ENCODE measurements around the gene ADPRHL1. TPM values are rescaled to one million over a fixed set of nuclear protein-coding genes. Genes with fewer than 3 reads are reported as not detected.

Gene ADPRHL1
- total RNA-seq, 1 experiment from 2014 or later: 1.5 TPM

DNA sequence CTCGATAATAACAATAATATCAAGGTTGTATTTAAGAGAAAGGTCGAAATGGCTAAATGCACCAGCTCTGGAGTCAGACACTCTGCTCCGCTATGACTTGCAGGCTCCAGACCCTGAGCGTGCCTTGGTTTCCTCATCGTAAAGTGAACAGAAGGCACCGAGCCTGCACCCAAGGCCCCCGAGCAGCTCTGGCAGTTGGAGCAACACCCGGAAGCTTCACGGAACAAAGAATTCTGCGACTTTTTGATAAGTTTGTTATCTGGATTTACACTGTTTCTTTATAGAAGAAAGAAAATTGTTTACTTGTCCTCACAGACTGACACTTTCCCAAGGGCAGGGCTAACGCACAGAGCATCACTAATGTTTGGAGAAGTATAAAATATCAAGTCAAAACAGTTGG, 93.7 kb downstream of the ADPRHL1 start:
- H3K27me3 Mint-ChIP-seq (ENCODE audit: low read depth): no peaks in the 10 kb centered on the region
- H3K9me3 Mint-ChIP-seq: no peaks in the 10 kb centered on the region
- no peak for ATAC-seq
- TF ChIP-seq, protein P1, sequence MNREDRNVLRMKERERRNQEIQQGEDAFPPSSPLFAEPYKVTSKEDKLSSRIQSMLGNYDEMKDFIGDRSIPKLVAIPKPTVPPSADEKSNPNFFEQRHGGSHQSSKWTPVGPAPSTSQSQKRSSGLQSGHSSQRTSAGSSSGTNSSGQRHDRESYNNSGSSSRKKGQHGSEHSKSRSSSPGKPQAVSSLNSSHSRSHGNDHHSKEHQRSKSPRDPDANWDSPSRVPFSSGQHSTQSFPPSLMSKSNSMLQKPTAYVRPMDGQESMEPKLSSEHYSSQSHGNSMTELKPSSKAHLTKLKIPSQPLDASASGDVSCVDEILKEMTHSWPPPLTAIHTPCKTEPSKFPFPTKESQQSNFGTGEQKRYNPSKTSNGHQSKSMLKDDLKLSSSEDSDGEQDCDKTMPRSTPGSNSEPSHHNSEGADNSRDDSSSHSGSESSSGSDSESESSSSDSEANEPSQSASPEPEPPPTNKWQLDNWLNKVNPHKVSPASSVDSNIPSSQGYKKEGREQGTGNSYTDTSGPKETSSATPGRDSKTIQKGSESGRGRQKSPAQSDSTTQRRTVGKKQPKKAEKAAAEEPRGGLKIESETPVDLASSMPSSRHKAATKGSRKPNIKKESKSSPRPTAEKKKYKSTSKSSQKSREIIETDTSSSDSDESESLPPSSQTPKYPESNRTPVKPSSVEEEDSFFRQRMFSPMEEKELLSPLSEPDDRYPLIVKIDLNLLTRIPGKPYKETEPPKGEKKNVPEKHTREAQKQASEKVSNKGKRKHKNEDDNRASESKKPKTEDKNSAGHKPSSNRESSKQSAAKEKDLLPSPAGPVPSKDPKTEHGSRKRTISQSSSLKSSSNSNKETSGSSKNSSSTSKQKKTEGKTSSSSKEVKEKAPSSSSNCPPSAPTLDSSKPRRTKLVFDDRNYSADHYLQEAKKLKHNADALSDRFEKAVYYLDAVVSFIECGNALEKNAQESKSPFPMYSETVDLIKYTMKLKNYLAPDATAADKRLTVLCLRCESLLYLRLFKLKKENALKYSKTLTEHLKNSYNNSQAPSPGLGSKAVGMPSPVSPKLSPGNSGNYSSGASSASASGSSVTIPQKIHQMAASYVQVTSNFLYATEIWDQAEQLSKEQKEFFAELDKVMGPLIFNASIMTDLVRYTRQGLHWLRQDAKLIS (CRISPR knock-in tag; IDR thresholded peaks at IDR 0.05; ENCODE audit: borderline replicate concordance): no peak
- TF ChIP-seq ZNF396 (CRISPR knock-in tag; IDR thresholded peaks at IDR 0.05; ENCODE audit: borderline replicate concordance): no peak
- TF ChIP-seq OVOL2 (CRISPR knock-in tag; IDR thresholded peaks at IDR 0.05; ENCODE audit: borderline replicate concordance): no peak
- TF ChIP-seq, protein P2, sequence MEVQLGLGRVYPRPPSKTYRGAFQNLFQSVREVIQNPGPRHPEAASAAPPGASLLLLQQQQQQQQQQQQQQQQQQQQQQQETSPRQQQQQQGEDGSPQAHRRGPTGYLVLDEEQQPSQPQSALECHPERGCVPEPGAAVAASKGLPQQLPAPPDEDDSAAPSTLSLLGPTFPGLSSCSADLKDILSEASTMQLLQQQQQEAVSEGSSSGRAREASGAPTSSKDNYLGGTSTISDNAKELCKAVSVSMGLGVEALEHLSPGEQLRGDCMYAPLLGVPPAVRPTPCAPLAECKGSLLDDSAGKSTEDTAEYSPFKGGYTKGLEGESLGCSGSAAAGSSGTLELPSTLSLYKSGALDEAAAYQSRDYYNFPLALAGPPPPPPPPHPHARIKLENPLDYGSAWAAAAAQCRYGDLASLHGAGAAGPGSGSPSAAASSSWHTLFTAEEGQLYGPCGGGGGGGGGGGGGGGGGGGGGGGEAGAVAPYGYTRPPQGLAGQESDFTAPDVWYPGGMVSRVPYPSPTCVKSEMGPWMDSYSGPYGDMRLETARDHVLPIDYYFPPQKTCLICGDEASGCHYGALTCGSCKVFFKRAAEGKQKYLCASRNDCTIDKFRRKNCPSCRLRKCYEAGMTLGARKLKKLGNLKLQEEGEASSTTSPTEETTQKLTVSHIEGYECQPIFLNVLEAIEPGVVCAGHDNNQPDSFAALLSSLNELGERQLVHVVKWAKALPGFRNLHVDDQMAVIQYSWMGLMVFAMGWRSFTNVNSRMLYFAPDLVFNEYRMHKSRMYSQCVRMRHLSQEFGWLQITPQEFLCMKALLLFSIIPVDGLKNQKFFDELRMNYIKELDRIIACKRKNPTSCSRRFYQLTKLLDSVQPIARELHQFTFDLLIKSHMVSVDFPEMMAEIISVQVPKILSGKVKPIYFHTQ (CRISPR knock-in tag; IDR thresholded peaks at IDR 0.05): no peak
- TF ChIP-seq, protein P3, sequence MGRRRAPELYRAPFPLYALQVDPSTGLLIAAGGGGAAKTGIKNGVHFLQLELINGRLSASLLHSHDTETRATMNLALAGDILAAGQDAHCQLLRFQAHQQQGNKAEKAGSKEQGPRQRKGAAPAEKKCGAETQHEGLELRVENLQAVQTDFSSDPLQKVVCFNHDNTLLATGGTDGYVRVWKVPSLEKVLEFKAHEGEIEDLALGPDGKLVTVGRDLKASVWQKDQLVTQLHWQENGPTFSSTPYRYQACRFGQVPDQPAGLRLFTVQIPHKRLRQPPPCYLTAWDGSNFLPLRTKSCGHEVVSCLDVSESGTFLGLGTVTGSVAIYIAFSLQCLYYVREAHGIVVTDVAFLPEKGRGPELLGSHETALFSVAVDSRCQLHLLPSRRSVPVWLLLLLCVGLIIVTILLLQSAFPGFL (CRISPR knock-in tag; IDR thresholded peaks at IDR 0.05; ENCODE audit: borderline replicate concordance): no peak
- TF ChIP-seq, protein P4, sequence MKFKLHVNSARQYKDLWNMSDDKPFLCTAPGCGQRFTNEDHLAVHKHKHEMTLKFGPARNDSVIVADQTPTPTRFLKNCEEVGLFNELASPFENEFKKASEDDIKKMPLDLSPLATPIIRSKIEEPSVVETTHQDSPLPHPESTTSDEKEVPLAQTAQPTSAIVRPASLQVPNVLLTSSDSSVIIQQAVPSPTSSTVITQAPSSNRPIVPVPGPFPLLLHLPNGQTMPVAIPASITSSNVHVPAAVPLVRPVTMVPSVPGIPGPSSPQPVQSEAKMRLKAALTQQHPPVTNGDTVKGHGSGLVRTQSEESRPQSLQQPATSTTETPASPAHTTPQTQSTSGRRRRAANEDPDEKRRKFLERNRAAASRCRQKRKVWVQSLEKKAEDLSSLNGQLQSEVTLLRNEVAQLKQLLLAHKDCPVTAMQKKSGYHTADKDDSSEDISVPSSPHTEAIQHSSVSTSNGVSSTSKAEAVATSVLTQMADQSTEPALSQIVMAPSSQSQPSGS (CRISPR knock-in tag; IDR thresholded peaks at IDR 0.05; ENCODE audit: borderline replicate concordance, low read depth): no peak
- CTCF ChIA-PET: interaction anchor here (1.2 to 1.9 kb wide), 3 partner anchors 10 to 34 kb away, joined by 3 to 5 read pairs (median 4); no protein-coding TSS in a partner anchor
- H3K4me1 Mint-ChIP-seq: peaks cover 3% of the 10 kb centered on the region; the same call in 1 of the 2 replicates
- no peak overlapping the region for H3K27ac Mint-ChIP-seq
- H3K4me3 Mint-ChIP-seq: no peak overlapping the region
- DNase-seq (ENCODE audit: low spot score): no peak
- peaks cover 33% of the 10 kb centered on the region for H3K36me3 Mint-ChIP-seq
- POLR2A ChIA-PET: no interaction called here

DNA sequence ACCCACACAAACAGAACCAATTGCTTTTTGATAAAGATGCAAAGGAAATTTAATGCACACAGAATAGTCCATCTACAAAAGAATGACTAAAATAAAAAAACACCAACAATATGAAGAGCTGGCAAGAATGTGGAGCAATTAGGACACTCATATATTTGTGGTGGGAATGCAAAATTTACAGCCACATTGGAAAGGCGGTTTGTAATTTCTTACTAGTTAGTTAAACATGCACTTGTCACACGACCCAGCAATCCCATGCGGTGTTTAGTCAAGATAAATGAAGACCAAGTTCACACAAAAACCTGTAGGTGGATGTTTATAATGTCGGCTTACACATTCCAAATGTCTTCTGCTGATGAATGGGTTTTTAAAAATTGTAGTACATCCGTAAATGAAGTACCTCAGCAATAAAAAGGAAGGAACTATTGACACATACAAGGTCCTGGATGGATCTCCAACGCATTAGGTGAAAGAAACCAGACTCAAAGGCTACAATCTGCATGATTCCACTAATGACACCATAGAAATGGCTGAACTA, 94.6 kb downstream of the ADPRHL1 start:
- DNase-seq (ENCODE audit: low spot score) (no peak), ATAC-seq (no peak)
- ChIA-PET CTCF (interaction anchor here (1.2 to 1.6 kb wide), 2 partner anchors 32 to 35 kb away, joined by 3 to 4 read pairs; no protein-coding TSS in a partner anchor), POLR2A (no interaction called here)
- TF ChIP-seq, protein P5, sequence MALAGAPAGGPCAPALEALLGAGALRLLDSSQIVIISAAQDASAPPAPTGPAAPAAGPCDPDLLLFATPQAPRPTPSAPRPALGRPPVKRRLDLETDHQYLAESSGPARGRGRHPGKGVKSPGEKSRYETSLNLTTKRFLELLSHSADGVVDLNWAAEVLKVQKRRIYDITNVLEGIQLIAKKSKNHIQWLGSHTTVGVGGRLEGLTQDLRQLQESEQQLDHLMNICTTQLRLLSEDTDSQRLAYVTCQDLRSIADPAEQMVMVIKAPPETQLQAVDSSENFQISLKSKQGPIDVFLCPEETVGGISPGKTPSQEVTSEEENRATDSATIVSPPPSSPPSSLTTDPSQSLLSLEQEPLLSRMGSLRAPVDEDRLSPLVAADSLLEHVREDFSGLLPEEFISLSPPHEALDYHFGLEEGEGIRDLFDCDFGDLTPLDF (CRISPR knock-in tag; IDR thresholded peaks at IDR 0.05): no peak
- TF ChIP-seq, protein P6, sequence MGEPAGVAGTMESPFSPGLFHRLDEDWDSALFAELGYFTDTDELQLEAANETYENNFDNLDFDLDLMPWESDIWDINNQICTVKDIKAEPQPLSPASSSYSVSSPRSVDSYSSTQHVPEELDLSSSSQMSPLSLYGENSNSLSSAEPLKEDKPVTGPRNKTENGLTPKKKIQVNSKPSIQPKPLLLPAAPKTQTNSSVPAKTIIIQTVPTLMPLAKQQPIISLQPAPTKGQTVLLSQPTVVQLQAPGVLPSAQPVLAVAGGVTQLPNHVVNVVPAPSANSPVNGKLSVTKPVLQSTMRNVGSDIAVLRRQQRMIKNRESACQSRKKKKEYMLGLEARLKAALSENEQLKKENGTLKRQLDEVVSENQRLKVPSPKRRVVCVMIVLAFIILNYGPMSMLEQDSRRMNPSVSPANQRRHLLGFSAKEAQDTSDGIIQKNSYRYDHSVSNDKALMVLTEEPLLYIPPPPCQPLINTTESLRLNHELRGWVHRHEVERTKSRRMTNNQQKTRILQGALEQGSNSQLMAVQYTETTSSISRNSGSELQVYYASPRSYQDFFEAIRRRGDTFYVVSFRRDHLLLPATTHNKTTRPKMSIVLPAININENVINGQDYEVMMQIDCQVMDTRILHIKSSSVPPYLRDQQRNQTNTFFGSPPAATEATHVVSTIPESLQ (CRISPR knock-in tag; IDR thresholded peaks at IDR 0.05): no peak
- TF ChIP-seq, protein P3 (CRISPR knock-in tag; IDR thresholded peaks at IDR 0.05; ENCODE audit: borderline replicate concordance): no peak
- TF ChIP-seq ZNF138 (CRISPR knock-in tag; conservative IDR thresholded peaks at IDR 0.05) (no peak), OVOL2 (CRISPR knock-in tag; IDR thresholded peaks at IDR 0.05; ENCODE audit: borderline replicate concordance) (no peak), SOX15 (CRISPR knock-in tag; IDR thresholded peaks at IDR 0.05) (no peak)
- TF ChIP-seq, protein P7, sequence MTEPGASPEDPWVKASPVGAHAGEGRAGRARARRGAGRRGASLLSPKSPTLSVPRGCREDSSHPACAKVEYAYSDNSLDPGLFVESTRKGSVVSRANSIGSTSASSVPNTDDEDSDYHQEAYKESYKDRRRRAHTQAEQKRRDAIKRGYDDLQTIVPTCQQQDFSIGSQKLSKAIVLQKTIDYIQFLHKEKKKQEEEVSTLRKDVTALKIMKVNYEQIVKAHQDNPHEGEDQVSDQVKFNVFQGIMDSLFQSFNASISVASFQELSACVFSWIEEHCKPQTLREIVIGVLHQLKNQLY (CRISPR knock-in tag; IDR thresholded peaks at IDR 0.05): no peak
- H3K4me3 Mint-ChIP-seq: no peak overlapping the region
- no peaks in the 10 kb centered on the region for H3K27me3 Mint-ChIP-seq (ENCODE audit: low read depth)
- peak overlapping the region; percentile 62; the same call in 1 of the 2 replicates for H3K27ac Mint-ChIP-seq
- H3K36me3 Mint-ChIP-seq: peaks cover 39% of the 10 kb centered on the region
- no peaks in the 10 kb centered on the region for H3K9me3 Mint-ChIP-seq
- peaks cover 3% of the 10 kb centered on the region; the same call in 1 of the 2 replicates for H3K4me1 Mint-ChIP-seq
